ENCODE data around the gene RBM10.

RBM10 gene

DNA sequence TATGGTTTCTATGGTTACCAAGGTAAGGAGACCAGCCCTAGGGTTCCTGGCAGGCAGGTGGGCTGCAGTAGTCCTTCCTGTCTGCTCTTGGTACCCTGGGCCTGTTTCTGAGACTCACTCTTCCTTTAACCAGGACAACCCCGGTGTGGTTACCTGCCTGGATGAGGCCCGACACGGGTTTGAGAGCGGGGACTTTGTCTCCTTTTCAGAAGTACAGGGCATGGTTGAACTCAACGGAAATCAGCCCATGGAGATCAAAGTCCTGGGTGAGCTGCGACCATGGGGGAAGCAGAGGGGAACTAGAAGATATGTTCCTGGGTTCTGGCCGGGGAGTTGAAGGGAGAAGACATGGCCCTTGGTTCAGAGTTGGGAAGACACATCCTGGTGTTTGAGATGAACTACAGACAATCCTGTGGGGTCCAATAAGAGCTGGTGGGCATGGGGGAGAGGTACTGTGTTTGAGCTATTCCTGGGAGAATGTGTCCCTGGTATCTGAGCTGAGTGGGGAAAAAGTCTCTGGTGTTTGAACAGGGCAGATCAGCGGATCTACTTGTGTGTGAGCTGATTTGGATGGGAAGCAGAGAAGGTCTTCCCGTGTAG lies 56.4 kb downstream of the RBM10 start:
- no peak for DNase-seq (ENCODE audit: extremely low spot score)
- CTCF ChIA-PET = no interaction called here
- POLR2A ChIA-PET = no interaction called here
- TF ChIP-seq, protein P1, sequence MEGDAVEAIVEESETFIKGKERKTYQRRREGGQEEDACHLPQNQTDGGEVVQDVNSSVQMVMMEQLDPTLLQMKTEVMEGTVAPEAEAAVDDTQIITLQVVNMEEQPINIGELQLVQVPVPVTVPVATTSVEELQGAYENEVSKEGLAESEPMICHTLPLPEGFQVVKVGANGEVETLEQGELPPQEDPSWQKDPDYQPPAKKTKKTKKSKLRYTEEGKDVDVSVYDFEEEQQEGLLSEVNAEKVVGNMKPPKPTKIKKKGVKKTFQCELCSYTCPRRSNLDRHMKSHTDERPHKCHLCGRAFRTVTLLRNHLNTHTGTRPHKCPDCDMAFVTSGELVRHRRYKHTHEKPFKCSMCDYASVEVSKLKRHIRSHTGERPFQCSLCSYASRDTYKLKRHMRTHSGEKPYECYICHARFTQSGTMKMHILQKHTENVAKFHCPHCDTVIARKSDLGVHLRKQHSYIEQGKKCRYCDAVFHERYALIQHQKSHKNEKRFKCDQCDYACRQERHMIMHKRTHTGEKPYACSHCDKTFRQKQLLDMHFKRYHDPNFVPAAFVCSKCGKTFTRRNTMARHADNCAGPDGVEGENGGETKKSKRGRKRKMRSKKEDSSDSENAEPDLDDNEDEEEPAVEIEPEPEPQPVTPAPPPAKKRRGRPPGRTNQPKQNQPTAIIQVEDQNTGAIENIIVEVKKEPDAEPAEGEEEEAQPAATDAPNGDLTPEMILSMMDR (IDR thresholded peaks at IDR 0.05; ENCODE audit: control extremely low read depth, extremely low read depth, low read depth, missing control alignments) = no peak

GRCh38 chrX:47202316-47202715 lies 57.3 kb downstream of the RBM10 start:
- TF ChIP-seq, protein P1 (IDR thresholded peaks at IDR 0.05; ENCODE audit: control extremely low read depth, extremely low read depth, low read depth, missing control alignments) = no peak

GRCh38 chrX:47202877-47203276 lies 57.9 kb downstream of the RBM10 start:
- DNase-seq (ENCODE audit: extremely low spot score) = no peak
- ChIA-PET POLR2A (no interaction called here), CTCF (no interaction called here)
- TF ChIP-seq, protein P1 (IDR thresholded peaks at IDR 0.05; ENCODE audit: control extremely low read depth, extremely low read depth, low read depth, missing control alignments) = no peak

More at GRCh38 chrX:47202316-47202715, 57.3 kb downstream of the RBM10 start:
- ChIA-PET CTCF (no interaction called here), POLR2A (no interaction called here)
- no peak for DNase-seq (ENCODE audit: extremely low spot score)

DNA sequence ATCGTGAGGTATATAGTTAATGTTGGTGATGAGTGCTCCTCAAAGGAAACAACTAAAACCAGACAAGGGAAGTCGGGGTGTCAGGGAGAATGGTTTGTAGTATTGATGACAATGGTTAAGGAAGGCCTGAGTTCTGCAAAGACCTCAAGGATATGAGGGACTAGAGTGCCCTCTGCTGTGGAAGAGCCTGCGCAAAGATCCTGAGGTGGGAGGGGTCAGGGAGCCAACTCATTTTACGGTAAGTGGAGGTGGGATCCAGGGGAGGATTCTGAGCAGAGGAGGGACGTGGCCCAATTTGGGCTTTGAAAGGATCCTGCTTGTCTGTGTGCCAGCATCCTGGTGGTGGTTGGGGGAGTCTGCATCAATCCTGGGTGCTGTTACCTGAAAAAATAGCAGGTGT lies 59.9 kb downstream of the RBM10 start:
- ChIA-PET CTCF (no interaction called here), POLR2A (no interaction called here)
- no peak for DNase-seq (ENCODE audit: extremely low spot score)
- TF ChIP-seq, protein P1 (IDR thresholded peaks at IDR 0.05; ENCODE audit: control extremely low read depth, extremely low read depth, low read depth, missing control alignments) = no peak

GRCh38 chrX:47206316-47206715 lies 61.3 kb downstream of the RBM10 start:
- DNase-seq (ENCODE audit: extremely low spot score) = no peak
- POLR2A ChIA-PET = interaction anchor here (1.6 kb wide), 1 partner anchor 11 kb away, joined by 5 read pairs; no protein-coding TSS in a partner anchor
- CTCF ChIA-PET = no interaction called here
- TF ChIP-seq, protein P1 (IDR thresholded peaks at IDR 0.05; ENCODE audit: control extremely low read depth, extremely low read depth, low read depth, missing control alignments) = no peak

DNA sequence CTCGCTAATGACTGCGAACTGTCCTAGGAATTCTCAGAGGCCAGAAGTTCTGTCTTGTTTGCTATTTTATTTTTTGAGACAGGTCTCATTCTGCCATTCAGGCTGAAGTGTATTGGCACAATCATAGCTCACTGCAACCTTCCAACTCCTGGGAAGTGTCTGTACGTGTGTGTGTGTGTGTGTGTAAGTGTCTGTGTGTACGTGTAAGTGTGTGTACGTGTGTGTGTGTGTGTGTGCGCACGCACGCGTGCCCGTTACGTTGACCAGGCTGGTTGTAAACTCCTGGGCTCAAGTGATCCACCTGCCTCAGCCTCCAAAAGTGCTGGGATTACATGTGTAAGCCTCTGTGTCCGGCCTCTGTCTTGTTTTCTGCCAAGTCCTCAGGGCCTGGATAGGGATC lies 63.1 kb downstream of the RBM10 start:
- no peak for DNase-seq (ENCODE audit: extremely low spot score)
- ChIA-PET CTCF (no interaction called here), POLR2A (no interaction called here)
- TF ChIP-seq, protein P1 (IDR thresholded peaks at IDR 0.05; ENCODE audit: control extremely low read depth, extremely low read depth, low read depth, missing control alignments) = no peak

Measured in GM10248 (cell line).